ENCODE measurements around the gene ANO9.

Gene ANO9

DNA sequence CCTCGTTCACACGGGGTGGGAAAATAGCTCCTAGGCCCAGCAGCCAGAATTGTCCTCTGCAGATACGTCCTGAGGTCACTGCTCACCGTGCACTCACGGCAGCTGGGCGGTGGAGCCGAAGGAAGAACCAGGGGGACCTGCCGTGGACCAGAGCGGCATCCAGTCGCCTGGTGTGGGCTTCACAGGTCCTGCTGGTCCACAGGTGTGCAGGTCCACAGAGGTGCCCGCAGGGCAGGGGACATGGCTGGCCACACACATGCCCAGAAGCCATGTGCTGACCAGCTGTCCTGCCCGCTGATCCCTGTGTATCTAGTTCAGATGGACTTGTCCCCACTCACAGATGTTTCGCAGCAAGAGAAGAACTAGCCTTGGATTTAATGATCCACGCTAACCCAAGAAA lies 58.4 kb downstream of the ANO9 start:
- H3K27me3 ChIP-seq (ENCODE audit: insufficient read depth, low read length), result peaks cover 5% of the 10 kb centered on the region; the same call in 1 of the 2 replicates
- no peak overlapping the region for H3K4me3 ChIP-seq (ENCODE audit: low read depth, low read length, poor library complexity, severe bottlenecking)
- H3K4me1 ChIP-seq (ENCODE audit: insufficient read depth, low read length, severe bottlenecking), result no peaks in the 10 kb centered on the region
- H3F3A ChIP-seq (ENCODE audit: insufficient read depth, low read length), result no peaks in the 10 kb centered on the region
- H3K9me3 ChIP-seq (ENCODE audit: low read length), result peaks cover 4% of the 10 kb centered on the region; the same call in 1 of the 2 replicates
- H3K79me2 ChIP-seq (ENCODE audit: insufficient read depth, low read length), result no peaks in the 10 kb centered on the region
- H2AFZ ChIP-seq (ENCODE audit: low read length), result no peak overlapping the region
- H4K20me1 ChIP-seq (ENCODE audit: insufficient read depth, low read length), result no peaks in the 10 kb centered on the region
- no peak overlapping the region for H3K9ac ChIP-seq (ENCODE audit: low read length)
- no peaks in the 10 kb centered on the region for H3K9me2 ChIP-seq (ENCODE audit: low read depth, low read length)
- no peak overlapping the region for H3K4me2 ChIP-seq (ENCODE audit: low read length)
- H3K27ac ChIP-seq (ENCODE audit: low read depth, low read length, poor library complexity, severe bottlenecking), result no peak overlapping the region
- TF ChIP-seq, protein P1, sequence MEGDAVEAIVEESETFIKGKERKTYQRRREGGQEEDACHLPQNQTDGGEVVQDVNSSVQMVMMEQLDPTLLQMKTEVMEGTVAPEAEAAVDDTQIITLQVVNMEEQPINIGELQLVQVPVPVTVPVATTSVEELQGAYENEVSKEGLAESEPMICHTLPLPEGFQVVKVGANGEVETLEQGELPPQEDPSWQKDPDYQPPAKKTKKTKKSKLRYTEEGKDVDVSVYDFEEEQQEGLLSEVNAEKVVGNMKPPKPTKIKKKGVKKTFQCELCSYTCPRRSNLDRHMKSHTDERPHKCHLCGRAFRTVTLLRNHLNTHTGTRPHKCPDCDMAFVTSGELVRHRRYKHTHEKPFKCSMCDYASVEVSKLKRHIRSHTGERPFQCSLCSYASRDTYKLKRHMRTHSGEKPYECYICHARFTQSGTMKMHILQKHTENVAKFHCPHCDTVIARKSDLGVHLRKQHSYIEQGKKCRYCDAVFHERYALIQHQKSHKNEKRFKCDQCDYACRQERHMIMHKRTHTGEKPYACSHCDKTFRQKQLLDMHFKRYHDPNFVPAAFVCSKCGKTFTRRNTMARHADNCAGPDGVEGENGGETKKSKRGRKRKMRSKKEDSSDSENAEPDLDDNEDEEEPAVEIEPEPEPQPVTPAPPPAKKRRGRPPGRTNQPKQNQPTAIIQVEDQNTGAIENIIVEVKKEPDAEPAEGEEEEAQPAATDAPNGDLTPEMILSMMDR (IDR thresholded peaks at IDR 0.05; ENCODE audit: low read length), result no peak
- no peak for TF ChIP-seq EZH2 (IDR thresholded peaks at IDR 0.05; ENCODE audit: borderline replicate concordance, low read length)
- H3K36me3 ChIP-seq (ENCODE audit: insufficient read depth, low read length), result no peaks in the 10 kb centered on the region

DNA sequence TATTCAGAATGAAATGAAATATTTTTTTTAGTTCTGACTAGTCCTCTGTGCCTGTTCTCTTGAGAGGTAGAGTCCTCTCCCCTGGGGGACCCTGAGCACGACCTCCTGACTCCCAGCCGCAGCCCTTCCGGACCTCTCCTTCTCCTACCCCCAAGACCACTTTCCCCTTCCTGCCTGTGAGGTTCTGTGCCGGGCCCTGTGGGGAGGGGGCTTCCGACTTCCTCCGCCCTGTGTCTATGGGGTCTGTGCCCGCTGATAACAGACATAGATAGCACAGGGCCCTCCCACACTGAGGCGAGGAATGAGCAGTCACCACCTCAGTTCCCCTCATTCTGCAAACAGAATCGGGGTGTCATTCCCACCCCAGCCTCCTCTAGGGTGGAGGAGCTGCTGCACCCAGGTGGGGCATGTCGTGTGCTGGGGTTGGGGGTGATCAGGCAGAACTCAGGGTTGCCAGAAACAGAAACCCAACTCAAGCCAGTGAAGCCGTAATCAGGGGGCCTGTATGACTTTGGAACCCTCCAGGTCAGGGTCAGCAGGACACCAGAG lies 59.7 kb downstream of the ANO9 start:
- no peak overlapping the region for H3K9ac ChIP-seq (ENCODE audit: low read length)
- no peaks in the 10 kb centered on the region for H4K20me1 ChIP-seq (ENCODE audit: insufficient read depth, low read length)
- H3K79me2 ChIP-seq (ENCODE audit: insufficient read depth, low read length), result no peaks in the 10 kb centered on the region
- no peaks in the 10 kb centered on the region for H3K36me3 ChIP-seq (ENCODE audit: insufficient read depth, low read length)
- H3K4me3 ChIP-seq (ENCODE audit: low read depth, low read length, poor library complexity, severe bottlenecking), result no peak overlapping the region
- H3K27ac ChIP-seq (ENCODE audit: low read depth, low read length, poor library complexity, severe bottlenecking), result no peak overlapping the region
- H3F3A ChIP-seq (ENCODE audit: insufficient read depth, low read length), result no peaks in the 10 kb centered on the region
- no peak for TF ChIP-seq EZH2 (IDR thresholded peaks at IDR 0.05; ENCODE audit: borderline replicate concordance, low read length)
- TF ChIP-seq, protein P1 (IDR thresholded peaks at IDR 0.05; ENCODE audit: low read length), result no peak
- H3K4me2 ChIP-seq (ENCODE audit: low read length), result no peak overlapping the region
- H2AFZ ChIP-seq (ENCODE audit: low read length), result no peak overlapping the region
- H3K27me3 ChIP-seq (ENCODE audit: insufficient read depth, low read length), result peaks cover 5% of the 10 kb centered on the region; the same call in 1 of the 2 replicates
- no peaks in the 10 kb centered on the region for H3K4me1 ChIP-seq (ENCODE audit: insufficient read depth, low read length, severe bottlenecking)
- peaks cover 4% of the 10 kb centered on the region; the same call in 1 of the 2 replicates for H3K9me3 ChIP-seq (ENCODE audit: low read length)
- no peaks in the 10 kb centered on the region for H3K9me2 ChIP-seq (ENCODE audit: low read depth, low read length)

DNA sequence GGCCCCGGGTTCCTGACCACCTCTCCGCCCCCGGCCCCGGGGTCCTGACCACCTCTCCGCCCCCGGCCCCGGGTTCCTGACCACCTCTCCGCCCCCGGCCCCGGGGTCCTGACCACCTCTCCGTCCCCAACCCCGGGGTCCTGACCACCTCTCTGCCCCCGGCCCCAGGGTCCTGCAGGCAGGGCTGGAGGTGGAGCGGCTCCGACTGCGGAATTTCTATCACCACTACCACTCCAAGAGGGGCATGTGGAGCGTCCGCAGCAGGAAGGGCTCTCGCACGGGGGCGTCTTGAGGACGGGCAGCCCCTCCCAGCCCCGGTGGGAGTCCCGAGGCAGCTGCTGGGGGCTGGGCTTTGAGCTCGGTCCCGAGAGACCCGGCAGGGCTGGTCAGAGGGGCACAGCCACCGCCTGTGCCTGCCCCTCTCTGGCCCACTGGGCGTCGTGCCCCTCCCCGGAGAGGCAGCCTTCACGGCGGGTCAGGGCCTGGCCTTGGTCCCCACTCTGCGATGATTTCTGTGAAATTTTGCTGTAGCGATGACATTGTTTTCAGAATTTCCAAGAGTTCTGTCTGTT lies 60.2 kb downstream of the ANO9 start:
- H3K9me2 ChIP-seq (ENCODE audit: low read depth, low read length), result no peaks in the 10 kb centered on the region
- no peaks in the 10 kb centered on the region for H3F3A ChIP-seq (ENCODE audit: insufficient read depth, low read length)
- peaks cover 4% of the 10 kb centered on the region; the same call in 1 of the 2 replicates for H3K9me3 ChIP-seq (ENCODE audit: low read length)
- no peak overlapping the region for H3K27ac ChIP-seq (ENCODE audit: low read depth, low read length, poor library complexity, severe bottlenecking)
- no peak overlapping the region for H3K9ac ChIP-seq (ENCODE audit: low read length)
- H3K27me3 ChIP-seq (ENCODE audit: insufficient read depth, low read length), result peaks cover 5% of the 10 kb centered on the region; the same call in 1 of the 2 replicates
- no peak overlapping the region for H2AFZ ChIP-seq (ENCODE audit: low read length)
- no peaks in the 10 kb centered on the region for H3K4me1 ChIP-seq (ENCODE audit: insufficient read depth, low read length, severe bottlenecking)
- no peaks in the 10 kb centered on the region for H4K20me1 ChIP-seq (ENCODE audit: insufficient read depth, low read length)
- TF ChIP-seq EZH2 (IDR thresholded peaks at IDR 0.05; ENCODE audit: borderline replicate concordance, low read length), result no peak
- TF ChIP-seq, protein P1 (IDR thresholded peaks at IDR 0.05; ENCODE audit: low read length), result no peak
- no peaks in the 10 kb centered on the region for H3K79me2 ChIP-seq (ENCODE audit: insufficient read depth, low read length)
- H3K4me3 ChIP-seq (ENCODE audit: low read depth, low read length, poor library complexity, severe bottlenecking), result no peak overlapping the region
- H3K36me3 ChIP-seq (ENCODE audit: insufficient read depth, low read length), result no peaks in the 10 kb centered on the region
- H3K4me2 ChIP-seq (ENCODE audit: low read length), result no peak overlapping the region

All from OCI-LY1 (cell line).